HCT116 (cell line): ENCODE results near the gene FFAR1. TPM values are rescaled to one million over a fixed set of nuclear protein-coding genes. Genes with fewer than 3 reads are reported as not detected.

ENCODE experiments used
- CBX3 ChIP-seq: IDR thresholded peaks from 2 replicates; pipeline ENCODE4 v1.6.1; 2012; ENCODE audit warnings: low read depth
- CEBPB ChIP-seq: IDR thresholded peaks from 2 replicates; pipeline ENCODE4 v1.6.1; 2012; ENCODE audit warnings: low read depth
- CTCF ChIP-seq, 3 experiments: fragments of 200-600 bp in 1 of 3; sonication (generic) in 1 of 3; IDR thresholded peaks in 2 of 3; conservative IDR thresholded peaks in 1 of 3; 2 replicates each; pipeline ENCODE4 v1.5.1; 2012 to 2017; ENCODE audit warnings: low read depth in 2 of 3, low read length in 2 of 3, antibody characterized with exemption in 1 of 3, borderline replicate concordance in 1 of 3, control low read depth in 1 of 3, mild to moderate bottlenecking in 1 of 3, mixed read lengths in 1 of 3, mixed run types in 1 of 3, moderate library complexity in 1 of 3; ENCODE audit not compliant: insufficient read depth in 1 of 3
- EGR1 ChIP-seq: IDR thresholded peaks from 2 replicates; pipeline ENCODE4 v1.6.1; 2012; ENCODE audit warnings: low read depth
- ELF1 ChIP-seq: IDR thresholded peaks from 2 replicates; pipeline ENCODE4 v1.6.1; 2012; ENCODE audit warnings: low read depth, borderline replicate concordance
- EZH2phosphoT487 ChIP-seq: fragments of 200-600 bp; IDR thresholded peaks from 2 replicates; pipeline ENCODE4 v1.6.1; 2018; ENCODE audit warnings: antibody characterized with exemption, borderline replicate concordance
- FOSL1 ChIP-seq: IDR thresholded peaks from 2 replicates; pipeline ENCODE4 v1.6.1; 2012; ENCODE audit warnings: low read depth
- JUND ChIP-seq: IDR thresholded peaks from 2 replicates; pipeline ENCODE4 v1.6.1; 2012
- MAX ChIP-seq: IDR thresholded peaks from 2 replicates; pipeline ENCODE4 v1.6.1; 2012
- POLR2A ChIP-seq: IDR thresholded peaks from 2 replicates; pipeline ENCODE4 v1.7.0; 2011; ENCODE audit warnings: borderline replicate concordance; ENCODE audit not compliant: insufficient read depth, insufficient read length; ENCODE audit errors: extremely low read depth
- POLR2AphosphoS5 ChIP-seq: IDR thresholded peaks from 2 replicates; pipeline ENCODE4 v1.6.1; 2011; ENCODE audit warnings: mild to moderate bottlenecking, low read depth, low read length, moderate library complexity
- SIN3A ChIP-seq: IDR thresholded peaks from 2 replicates; pipeline ENCODE4 v1.6.1; 2012; ENCODE audit warnings: low read depth
- SRF ChIP-seq: IDR thresholded peaks from 2 replicates; pipeline ENCODE4 v1.6.1; 2012; ENCODE audit warnings: low read depth
- TCF7L2 ChIP-seq: IDR thresholded peaks from 2 replicates; pipeline ENCODE4 v1.7.0; 2011; ENCODE audit warnings: borderline replicate concordance, inconsistent platforms; ENCODE audit not compliant: insufficient read depth, insufficient read length; ENCODE audit errors: extremely low read depth
- YY1 ChIP-seq: IDR thresholded peaks from 2 replicates; pipeline ENCODE4 v1.6.1; 2011; ENCODE audit warnings: low read length, low read depth, moderate library complexity, mild to moderate bottlenecking; ENCODE audit not compliant: insufficient replicate concordance; ENCODE audit errors: extremely low read depth
- ZFX ChIP-seq: fragments of 450-650 bp; IDR thresholded peaks from 2 replicates; pipeline ENCODE4 v1.6.1; 2017
- ZNF274 ChIP-seq: fragments of 200-500 bp; sonication (Bioruptor generic); IDR thresholded peaks from 2 replicates; pipeline ENCODE4 v1.6.1; 2014; ENCODE audit warnings: mild to moderate bottlenecking, low read depth, low read length, inconsistent platforms
- total RNA-seq: library from RNA; stranded (reverse); gene quantifications from one replicate; pipeline ENCODE4 v1.2.1, GENCODE V29; 2021; ENCODE audit not compliant: unreplicated experiment

Gene FFAR1
- total RNA-seq, 1 experiment from 2014 or later, result not detected

GRCh38 chr19:35318679-35319448 is 28.8 kb upstream of the FFAR1 start (continued):
- TF ChIP-seq CTCF (IDR thresholded peaks at IDR 0.05 in 2 of 3, conservative IDR thresholded peaks at IDR 0.05 in 1 of 3; ENCODE audit: borderline replicate concordance in 1 of 3, insufficient read depth in 1 of 3, low read depth in 2 of 3, low read length in 2 of 3) (no peak), CEBPB (no peak; the same call in 1 of the 2 replicates), MAX (peak; percentile 99), SIN3A (no peak; the same call in 1 of the 2 replicates), ZNF274 (no peak), CBX3 (peak; percentile 98), TCF7L2 (peak; percentile 53), SRF (no peak), ZFX (no peak), EGR1 (peak; percentile 72), YY1 (peak; percentile 43), JUND (peak; percentile 87), POLR2A (no peak), ELF1 (no peak), FOSL1 (peak; percentile 78), EZH2phosphoT487 (no peak), POLR2AphosphoS5 (peak; percentile 54; the same call in 1 of the 2 replicates)
